Measurements from ENCODE around the gene BAIAP2L2. TPM values are rescaled to one million over a fixed set of nuclear protein-coding genes. Genes with fewer than 3 reads are reported as not detected.

BAIAP2L2 gene
- total and polyA plus RNA-seq, 2 donors (not counting 1 experiment from before 2014, with no cell fraction given): 0.96 to 1.2 TPM

GRCh38 chr22:38075105-38075825 is 35.2 kb downstream of the BAIAP2L2 start:
- DNase-seq: no peak
- ChIA-PET CTCF (no interaction called here), POLR2A (interaction anchor here (0.6 kb wide), 1 partner anchor 9 kb away, joined by 5 read pairs; the partner anchor contains the start of gene SLC16A8)
- no peak overlapping the region for H2AFZ ChIP-seq (ENCODE audit: insufficient read depth, low read depth, low read length, poor library complexity, severe bottlenecking)
- H3K27ac ChIP-seq (ENCODE audit: low read length in 2 of 2): no peak overlapping the region
- H3K9ac ChIP-seq (ENCODE audit: low read length): no peak overlapping the region
- no peak overlapping the region for H3K4me3 ChIP-seq (ENCODE audit: control extremely low read depth in 1 of 5, extremely low read depth in 1 of 5, insufficient read depth in 1 of 5, low read depth in 2 of 5, low read length in 4 of 5)
- H3K79me2 ChIP-seq (ENCODE audit: control insufficient read depth, insufficient read depth, low read length): no peaks in the 10 kb centered on the region
- H3K4me1 Mint-ChIP-seq: no peaks in the 10 kb centered on the region
- TF ChIP-seq EZH2 (IDR thresholded peaks at IDR 0.05; ENCODE audit: borderline replicate concordance, insufficient read depth, low read depth, low read length, poor library complexity, severe bottlenecking) (no peak), CTCF (IDR thresholded peaks at IDR 0.05) (no peak)
- no peaks in the 10 kb centered on the region for H3K9me3 Mint-ChIP-seq (ENCODE audit: insufficient read depth)
- no peaks in the 10 kb centered on the region for H3K4me1 ChIP-seq (ENCODE audit: control insufficient read depth in 2 of 2, insufficient read depth in 2 of 2, low read length in 2 of 2)
- H3K27ac Mint-ChIP-seq: no peak overlapping the region
- no peak overlapping the region for H3K4me3 Mint-ChIP-seq
- H3K36me3 ChIP-seq (replicated peaks in 1 of 2; ENCODE audit: control extremely low read depth in 1 of 2, control insufficient read depth in 1 of 2, extremely low read depth in 1 of 2, insufficient read depth in 2 of 2, low read length in 1 of 2): peaks cover 0 to 33% of the 10 kb centered on the region in 2 experiments
- peaks cover 9% of the 10 kb centered on the region for H3K27me3 Mint-ChIP-seq
- WGBS (ENCODE audit: insufficient coverage): over 99% methylated on average over 29 of the region's 32 CpGs
- intact Hi-C loops (cut with micrococcal nuclease): no loop called here
- H4K20me1 ChIP-seq (ENCODE audit: control insufficient read depth, insufficient read depth, low read length, poor library complexity, severe bottlenecking): no peaks in the 10 kb centered on the region
- no peak overlapping the region for H3K4me2 ChIP-seq (replicated peaks; ENCODE audit: low read depth, low read length, poor library complexity, severe bottlenecking)
- no peaks in the 10 kb centered on the region for H3K9me3 ChIP-seq (ENCODE audit: control extremely low read depth in 1 of 3, control insufficient read depth in 2 of 3, insufficient read depth in 1 of 3, low read length in 2 of 3)
- no peak for ATAC-seq (ENCODE audit: low read depth)
- peaks cover 0 to 2% (median under 1%) of the 10 kb centered on the region in 4 experiments for H3K27me3 ChIP-seq (replicated peaks in 1 of 4; ENCODE audit: control extremely low read depth in 1 of 4, control insufficient read depth in 3 of 4, insufficient read depth in 4 of 4, low read length in 3 of 4)

All from B cell (primary cell).